Breast epithelium (tissue), 3 donors: ENCODE results near the gene BCAS1.

Experiments
- POLR2AphosphoS5 ChIP-seq, 3 donors: sonication (generic); formaldehyde crosslinking; IDR thresholded peaks; one replicate each; pipeline ENCODE4 v1.6.1; 2017; ENCODE audit warnings: antibody characterized with exemption in 3 of 3
- TF ChIP-seq, protein P1 (sequence below), 3 donors: fragments of 450-650 bp; IDR thresholded peaks; one replicate each; pipeline ENCODE4 v1.5.1; 2016 to 2017; ENCODE audit warnings: antibody characterized with exemption in 3 of 3, mild to moderate bottlenecking in 3 of 3, moderate library complexity in 3 of 3

DNA sequence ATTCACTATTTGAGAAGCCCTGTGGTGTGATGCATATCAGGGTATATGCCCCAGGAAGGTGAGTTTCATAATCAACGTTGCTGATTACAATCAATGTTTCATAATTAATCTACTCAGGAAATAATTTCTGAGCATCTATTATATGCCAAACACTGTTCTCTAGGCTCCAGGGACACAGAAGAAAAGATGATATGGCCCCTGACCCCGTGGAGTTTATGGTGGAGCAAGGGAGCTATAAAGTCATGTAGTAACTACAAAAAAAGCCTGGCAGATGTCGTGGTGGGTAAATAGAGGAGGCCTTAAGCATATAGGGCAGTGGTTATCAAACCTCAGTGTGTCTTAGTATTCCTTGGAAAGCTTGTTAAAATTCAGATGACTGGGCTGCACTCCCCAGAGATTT, 40.1 kb upstream of the BCAS1 start:
- TF ChIP-seq POLR2AphosphoS5 (IDR thresholded peaks at IDR 0.05), result no peak
- TF ChIP-seq, protein P1, sequence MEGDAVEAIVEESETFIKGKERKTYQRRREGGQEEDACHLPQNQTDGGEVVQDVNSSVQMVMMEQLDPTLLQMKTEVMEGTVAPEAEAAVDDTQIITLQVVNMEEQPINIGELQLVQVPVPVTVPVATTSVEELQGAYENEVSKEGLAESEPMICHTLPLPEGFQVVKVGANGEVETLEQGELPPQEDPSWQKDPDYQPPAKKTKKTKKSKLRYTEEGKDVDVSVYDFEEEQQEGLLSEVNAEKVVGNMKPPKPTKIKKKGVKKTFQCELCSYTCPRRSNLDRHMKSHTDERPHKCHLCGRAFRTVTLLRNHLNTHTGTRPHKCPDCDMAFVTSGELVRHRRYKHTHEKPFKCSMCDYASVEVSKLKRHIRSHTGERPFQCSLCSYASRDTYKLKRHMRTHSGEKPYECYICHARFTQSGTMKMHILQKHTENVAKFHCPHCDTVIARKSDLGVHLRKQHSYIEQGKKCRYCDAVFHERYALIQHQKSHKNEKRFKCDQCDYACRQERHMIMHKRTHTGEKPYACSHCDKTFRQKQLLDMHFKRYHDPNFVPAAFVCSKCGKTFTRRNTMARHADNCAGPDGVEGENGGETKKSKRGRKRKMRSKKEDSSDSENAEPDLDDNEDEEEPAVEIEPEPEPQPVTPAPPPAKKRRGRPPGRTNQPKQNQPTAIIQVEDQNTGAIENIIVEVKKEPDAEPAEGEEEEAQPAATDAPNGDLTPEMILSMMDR (IDR thresholded peaks at IDR 0.05), result no peak
